Head of caudate nucleus (tissue), 42 donors: ENCODE measurements around the gene TBXAS1.
A peak's percentile ranks its signal among the peaks of the same experiment; 100 is the strongest.

Source experiments
- DNase-seq, 42 donors: peaks; one replicate each; pipeline versions ENCODE4 v3.0.0 to v3.0.0-alpha.2; 2020 to 2021; ENCODE audit warnings: mixed read lengths in 7 of 42
- intact Hi-C: fragments of 100-400 bp; cut with DNase I; formaldehyde crosslinking; loops from one replicate; pipeline ENCODE4 v1.15.0; 2022

Gene TBXAS1

GRCh38 chr7:139875821-139876241, 46.8 kb downstream of the TBXAS1 start:
- intact Hi-C loops: no loop called here
- peak in 1 of 42 donors; percentile 27 for DNase-seq

- intact Hi-C loops: no loop called here
- no peak for DNase-seq
These were observed 47.7 kb downstream of the TBXAS1 start for GRCh38 chr7:139876622-139877283.

GRCh38 chr7:139883814-139884213, 54.8 kb downstream of the TBXAS1 start:
- intact Hi-C loops: no loop called here
- no peak for DNase-seq

- intact Hi-C loops: no loop called here
- DNase-seq: no peak
These were observed 55.4 kb downstream of the TBXAS1 start for GRCh38 chr7:139884441-139884840.

- DNase-seq: no peak
- intact Hi-C loops: no loop called here
These were observed 56.4 kb downstream of the TBXAS1 start for GRCh38 chr7:139885511-139885910.

DNA sequence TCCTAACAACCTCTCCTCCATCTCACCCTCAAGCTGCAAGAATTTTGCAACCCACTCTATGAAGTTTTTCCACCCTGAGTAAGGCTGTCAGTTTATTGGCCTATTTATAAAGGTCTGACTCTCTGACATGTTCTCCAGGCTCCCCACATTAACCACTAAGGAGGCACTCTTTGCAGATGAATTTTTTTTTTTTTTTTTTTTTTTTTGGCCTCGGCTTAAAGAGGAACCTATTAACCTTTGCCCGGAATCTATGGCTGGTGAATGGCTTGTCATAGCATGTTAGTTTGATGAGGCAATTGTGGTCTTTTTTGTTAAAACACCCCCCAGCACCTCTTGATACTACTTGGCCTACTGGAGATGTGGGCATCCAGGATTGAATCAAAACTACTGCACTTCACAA, 57.1 kb downstream of the TBXAS1 start:
- intact Hi-C loops: no loop called here
- no peak for DNase-seq

DNA sequence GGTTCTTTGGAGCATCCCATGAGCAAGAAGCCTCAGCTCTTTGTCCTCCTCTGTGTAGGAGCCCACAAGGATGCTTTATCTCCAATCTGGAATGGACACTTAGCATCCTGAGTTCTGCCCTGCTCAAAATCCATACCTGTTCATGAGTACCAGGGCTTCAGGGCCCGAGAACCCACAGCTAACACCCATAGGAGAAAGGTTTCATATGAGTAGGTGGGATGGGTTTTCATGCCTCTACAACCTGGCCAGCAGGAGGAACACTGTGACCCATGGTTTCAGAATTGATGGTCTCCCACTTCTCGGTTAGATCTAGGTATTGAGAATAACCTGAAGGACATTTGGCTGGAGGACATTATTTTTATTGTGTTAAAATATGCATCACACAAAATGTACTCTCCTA, 57.8 kb downstream of the TBXAS1 start:
- no peak for DNase-seq
- intact Hi-C loops: no loop called here

DNA sequence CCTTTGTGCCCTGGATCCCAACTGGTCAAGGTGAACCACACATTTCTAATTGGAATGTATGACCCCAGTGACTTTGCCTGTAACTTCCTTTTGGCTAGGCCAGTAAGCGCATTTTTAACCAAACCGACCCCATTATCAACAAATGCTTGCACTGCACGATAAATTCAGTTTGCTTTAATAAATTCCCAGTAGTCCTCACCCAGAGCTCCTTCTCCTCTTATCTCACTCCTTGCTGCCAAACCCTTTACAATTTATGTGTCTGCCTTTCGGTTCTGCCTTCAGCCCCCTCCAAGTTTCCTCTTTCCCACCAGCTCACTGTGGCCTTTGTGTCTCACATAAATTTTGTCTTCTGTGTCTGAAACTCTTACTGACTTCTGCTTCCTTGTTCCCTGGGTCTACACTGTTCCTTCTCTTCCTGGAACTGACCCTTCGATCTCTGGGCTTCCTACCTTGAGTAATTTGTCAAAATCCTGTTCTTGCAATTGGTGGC, 59.0 kb downstream of the TBXAS1 start:
- intact Hi-C loops: no loop called here
- peak in 3 of 42 donors; percentile 6 to 16 (median 13) for DNase-seq

DNA sequence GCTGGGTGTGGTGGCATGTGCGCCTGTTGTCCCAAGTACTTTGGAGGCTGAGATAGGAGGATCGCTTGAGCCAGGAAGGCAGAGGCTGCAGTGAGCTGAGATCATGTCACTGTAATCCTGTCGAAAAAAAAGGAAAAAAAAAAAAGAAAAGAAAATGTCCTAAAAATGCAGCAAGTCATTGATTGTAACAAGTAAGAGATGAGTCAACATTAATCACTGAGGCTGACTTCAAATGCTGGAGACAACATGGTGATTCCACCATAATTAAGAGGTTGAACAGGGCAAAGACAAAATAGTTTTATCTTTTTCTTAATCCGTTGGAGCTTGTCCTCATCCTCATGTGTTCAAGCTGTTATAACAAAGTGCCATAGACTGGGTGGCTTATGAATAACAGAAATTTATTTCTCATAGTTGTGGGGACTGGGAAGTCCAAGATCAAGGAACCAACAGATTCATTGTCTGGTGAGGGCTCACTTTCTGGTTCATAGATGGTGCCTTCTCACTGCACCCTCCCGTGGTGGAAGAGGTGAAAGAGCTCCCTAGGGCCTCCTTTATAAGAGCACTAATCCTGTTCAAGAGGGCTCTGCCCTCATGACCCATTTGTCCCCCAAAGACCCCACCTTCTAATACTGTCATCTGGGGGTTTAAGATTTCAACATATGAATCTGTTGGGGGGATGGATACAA, 60.3 kb downstream of the TBXAS1 start:
- intact Hi-C loops: no loop called here
- DNase-seq: no peak

- no peak for DNase-seq
- intact Hi-C loops: no loop called here
These were observed 64.4 kb downstream of the TBXAS1 start for GRCh38 chr7:139893461-139893860.

DNA sequence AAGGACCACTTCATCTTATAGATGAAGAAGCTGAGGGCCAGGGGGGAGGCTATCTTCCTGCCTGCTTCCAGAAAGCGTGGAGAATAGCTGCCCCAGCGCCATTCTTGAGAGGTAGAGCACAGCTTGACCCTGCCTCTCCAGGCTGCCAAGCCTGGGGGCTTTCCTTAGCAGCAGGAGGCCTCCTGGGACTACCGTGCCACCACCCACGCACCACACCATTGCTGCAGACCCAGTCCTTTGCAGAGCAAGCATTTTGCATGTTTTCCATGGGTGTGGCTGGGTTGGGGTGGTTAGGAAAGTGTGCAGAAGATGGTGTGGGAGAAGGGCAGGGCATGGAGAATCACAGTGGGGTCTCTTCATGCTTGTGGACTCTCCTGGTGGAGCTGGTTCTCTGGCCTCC, 64.9 kb downstream of the TBXAS1 start:
- intact Hi-C loops: no loop called here

DNA sequence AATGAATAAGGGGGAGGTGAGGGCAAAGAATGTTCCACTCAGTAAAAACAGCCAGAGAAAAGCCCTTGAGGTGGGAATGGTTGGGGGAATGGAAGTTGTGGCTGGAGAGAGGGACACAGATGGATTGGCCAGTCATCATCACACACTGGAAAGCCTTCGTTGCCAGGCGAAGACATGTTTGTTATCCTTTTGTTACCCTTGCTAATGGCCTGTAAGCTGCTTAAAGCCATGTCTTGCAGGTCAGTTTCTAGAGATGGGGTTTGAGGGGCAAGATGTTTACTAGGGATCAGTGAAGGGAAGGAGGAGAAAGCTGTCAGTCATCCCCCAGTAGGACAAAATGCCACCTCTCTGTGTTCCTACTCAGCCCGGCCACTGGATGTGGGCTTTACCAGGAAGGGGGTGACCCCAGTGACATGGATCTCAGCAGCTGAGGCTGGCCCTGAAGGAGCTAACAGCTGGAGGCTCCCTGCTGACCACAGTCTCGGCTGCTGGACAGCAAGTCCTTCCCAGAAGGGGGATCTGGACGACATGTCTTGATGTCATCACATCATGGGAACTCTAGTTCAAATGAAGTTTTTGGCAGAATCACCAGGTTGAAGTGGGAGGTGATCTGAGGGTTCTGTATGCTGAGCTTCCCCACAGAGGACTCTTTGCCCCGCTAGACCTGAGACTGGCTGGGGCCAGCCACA, 66.2 kb downstream of the TBXAS1 start:
- intact Hi-C loops: no loop called here
- DNase-seq: no peak

More for the DNA sequence above, 64.9 kb downstream of the TBXAS1 start:
- DNase-seq: no peak

DNA sequence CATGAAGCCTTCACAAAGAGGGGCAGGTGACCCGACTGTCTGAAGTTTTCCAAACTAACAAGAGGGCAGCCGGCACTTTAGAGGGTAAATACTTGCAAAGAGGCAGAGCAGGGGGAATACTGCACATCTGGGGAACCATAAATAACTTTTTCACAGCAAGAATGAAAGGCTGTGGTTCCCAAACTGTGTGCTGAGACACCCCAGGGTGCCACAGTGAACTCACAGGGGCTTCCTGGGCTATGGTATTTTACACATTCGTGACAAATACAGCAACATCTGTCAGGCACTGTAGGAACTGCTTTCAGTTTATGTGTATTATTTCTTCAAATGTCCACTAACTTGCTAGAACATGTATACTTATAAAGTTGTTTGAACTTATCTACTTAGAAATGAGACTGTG, 67.2 kb downstream of the TBXAS1 start:
- intact Hi-C loops: no loop called here
- DNase-seq: no peak

DNA sequence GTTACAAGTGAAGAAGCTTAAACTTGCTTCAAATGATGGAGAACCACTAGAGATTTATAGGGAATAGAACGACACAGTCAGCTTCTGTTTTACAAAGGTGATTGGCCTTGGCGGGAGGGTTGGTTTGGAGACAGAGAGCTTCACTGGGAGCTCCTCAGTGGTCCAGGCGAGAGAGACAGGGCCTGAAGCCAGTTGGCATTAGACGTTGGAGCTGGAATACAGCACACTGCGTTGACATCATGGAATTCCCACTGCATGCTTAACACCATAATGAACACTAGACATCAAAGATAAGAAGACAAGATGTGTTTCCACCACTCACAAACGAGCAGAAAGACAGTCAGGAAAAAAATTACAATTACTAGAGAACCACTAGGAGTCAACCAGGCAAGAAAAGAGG, 67.8 kb downstream of the TBXAS1 start:
- DNase-seq: no peak
- intact Hi-C loops: no loop called here

DNA sequence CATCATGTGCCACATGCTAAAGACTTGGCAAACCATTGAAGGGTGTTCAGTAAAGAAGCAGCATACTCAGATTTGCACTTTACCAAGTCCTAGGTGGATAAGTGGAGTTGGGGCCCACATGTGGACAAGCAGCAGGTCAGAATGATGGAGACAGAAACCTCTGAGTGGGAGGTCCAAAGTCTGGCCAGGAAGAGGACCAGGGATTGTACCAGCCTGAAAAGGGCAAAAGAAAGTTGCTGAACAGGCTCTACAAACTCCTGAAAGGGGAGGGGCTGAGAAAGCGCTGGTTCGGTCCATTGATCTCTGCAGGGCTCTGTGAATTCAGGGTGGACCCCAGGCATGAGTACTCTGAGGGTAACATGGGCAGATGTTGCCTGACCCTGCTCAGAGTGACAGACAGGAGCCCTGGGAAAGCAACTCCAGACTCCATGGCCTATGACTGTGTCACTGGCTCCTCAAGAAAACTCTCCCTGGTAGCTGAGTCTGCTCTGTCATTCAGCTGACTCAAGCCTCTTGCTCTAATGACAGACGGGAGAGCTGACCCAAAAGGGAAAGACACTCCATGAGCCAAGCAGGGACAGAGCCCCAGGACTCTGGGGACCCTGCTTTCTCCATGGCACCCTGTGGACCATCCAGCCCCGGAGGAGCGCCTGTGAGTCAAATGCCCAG, 68.5 kb downstream of the TBXAS1 start:
- intact Hi-C loops: no loop called here
- no peak for DNase-seq

GRCh38 chr7:139898483-139898882, 69.4 kb downstream of the TBXAS1 start:
- no peak for DNase-seq
- intact Hi-C loops: no loop called here

- intact Hi-C loops: no loop called here
- no peak for DNase-seq
These were observed 70.4 kb downstream of the TBXAS1 start for GRCh38 chr7:139899328-139899955.

GRCh38 chr7:139900326-139900725, 71.3 kb downstream of the TBXAS1 start:
- intact Hi-C loops: no loop called here
- DNase-seq: no peak

DNA sequence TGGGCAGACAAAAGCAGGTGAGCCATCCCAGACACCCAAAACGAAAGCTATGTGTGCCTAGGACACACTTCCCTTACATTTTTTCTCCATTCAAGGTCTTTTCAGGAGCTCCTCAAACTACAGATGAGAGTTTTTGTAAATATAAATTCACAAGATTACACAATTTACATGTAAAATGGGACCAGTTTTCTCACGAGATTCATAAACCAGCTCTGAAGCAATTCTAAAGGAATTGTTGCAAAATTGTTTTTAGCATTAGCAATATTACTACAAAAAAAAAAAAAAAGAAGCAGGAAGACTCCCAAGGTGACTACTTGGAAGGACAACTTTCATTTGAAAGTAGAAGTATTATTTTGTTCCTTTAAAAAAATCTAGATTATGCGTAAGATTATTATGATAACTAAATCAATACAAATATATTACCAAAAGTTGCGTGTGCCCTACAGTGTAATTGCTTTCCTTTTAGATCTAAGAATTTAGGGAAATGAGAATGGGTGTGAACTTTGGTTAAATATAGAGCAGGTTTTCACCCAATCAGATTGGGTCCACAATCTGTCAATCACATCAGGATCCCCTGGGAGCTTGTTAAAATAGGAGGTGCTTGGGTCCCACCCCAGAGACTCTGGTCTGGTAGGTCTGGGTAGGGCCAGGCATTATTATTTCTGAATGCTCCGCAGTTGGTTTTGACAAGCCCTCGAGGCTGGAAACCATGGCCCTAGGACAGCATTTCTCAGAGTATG, 72.2 kb downstream of the TBXAS1 start:
- intact Hi-C loops: no loop called here
- no peak for DNase-seq
